Thoracic aorta (tissue), 2 donors: ENCODE measurements around the gene RBP4. TPM values are rescaled to one million over a fixed set of nuclear protein-coding genes. Genes with fewer than 3 reads are reported as not detected.
"Not testable (repeated sequence)": the region's sequence is repeated elsewhere in the genome, so short reads cannot be mapped to it uniquely, and the experiment has no call there.

Experiments used
- ATAC-seq: fragments of 150-250 bp; one replicate; pipeline ENCODE4 v1.8.0; 2017; ENCODE audit warnings: low read depth; ENCODE audit not compliant: insufficient number of reproducible peaks, low FRiP score
- DNase-seq: peaks from one replicate; pipeline ENCODE4 v3.0.0-alpha.2; 2020; ENCODE audit warnings: low spot score
- H3K27ac ChIP-seq, 2 donors: fragments of 200-600 bp; sonication (generic); 1 replicate in 1 of 2; 2 replicates in 1 of 2; pipeline ENCODE4 v1.5.1; 2016; ENCODE audit warnings: mild to moderate bottlenecking in 2 of 2, moderate library complexity in 2 of 2
- H3K27me3 ChIP-seq: fragments of 200-600 bp; sonication (generic); replicated peaks from 2 replicates; pipeline ENCODE4 v1.6.0; 2016; ENCODE audit warnings: mild to moderate bottlenecking; ENCODE audit not compliant: insufficient read depth
- H3K36me3 ChIP-seq: fragments of 200-600 bp; sonication (generic); one replicate; pipeline ENCODE4 v1.5.1; 2016
- H3K4me1 ChIP-seq, 2 donors: fragments of 200-600 bp; sonication (generic); 1 replicate in 1 of 2; 2 replicates in 1 of 2; pipeline versions ENCODE4 v1.5.1 to v1.6.0; 2016; ENCODE audit warnings: low read depth in 2 of 2, mild to moderate bottlenecking in 1 of 2; ENCODE audit not compliant: control insufficient read depth in 1 of 2
- H3K4me3 ChIP-seq: fragments of 200-600 bp; sonication (generic); 2 replicates; pipeline ENCODE4 v1.5.1; 2016; ENCODE audit warnings: mild to moderate bottlenecking
- H3K9me3 ChIP-seq: fragments of 200-600 bp; sonication (generic); 2 replicates; pipeline ENCODE4 v1.5.1; 2016
- total RNA-seq, 2 donors: library from RNA; depleted of rRNA; stranded (reverse); fragments of >200 nt; gene quantifications; one replicate each; pipeline versions ENCODE4 v1.1.0 to v1.2.3, GENCODE V29; 2016
- TF ChIP-seq, protein P1 (sequence below): fragments of 200-600 bp; sonication (generic); IDR thresholded peaks from one replicate; pipeline ENCODE4 v1.5.1; 2019; ENCODE audit warnings: antibody characterized with exemption

RBP4 gene
- total RNA-seq, 2 donors from 2014 or later: 23.1 to 23.3 TPM

DNA sequence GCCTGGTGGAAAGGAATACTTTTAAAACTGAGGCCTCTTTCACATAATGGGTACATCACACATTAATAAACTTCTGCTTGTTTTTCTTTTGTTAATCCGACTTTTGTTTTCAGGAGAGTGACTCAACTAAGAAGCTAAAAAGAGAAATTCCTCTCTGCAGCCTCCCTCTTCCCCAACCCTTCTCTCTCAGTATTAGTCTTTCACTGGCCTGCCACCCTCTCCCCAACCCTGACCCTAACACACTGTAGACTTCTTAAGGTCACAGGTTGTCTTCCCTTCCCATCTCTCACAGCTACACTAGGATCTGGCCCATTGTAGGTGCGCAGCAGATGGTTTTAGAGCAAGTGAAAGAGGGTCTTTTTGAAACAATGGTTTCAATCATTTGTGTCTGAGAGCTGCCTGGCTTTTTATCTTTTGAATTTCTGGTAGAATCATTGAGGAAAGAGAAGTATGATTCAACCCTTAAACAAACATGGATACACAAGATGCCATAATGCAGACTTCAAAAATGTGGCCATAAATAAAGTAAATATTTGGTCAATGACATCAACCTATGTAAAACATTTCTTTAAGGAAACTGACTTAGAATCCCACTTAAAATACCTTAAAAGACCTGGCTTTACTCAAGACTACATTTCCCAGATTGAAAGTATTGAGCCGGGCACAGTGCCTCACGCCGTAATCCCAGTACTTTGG is 52.5 kb downstream of the RBP4 start:
- Histone ChIP-seq H3K27ac (no peak overlapping the region), H3K9me3 (no peaks in the 10 kb centered on the region), H3K4me3 (no peak overlapping the region), H3K36me3 (no peaks in the 10 kb centered on the region), H3K4me1 (no peaks in the 10 kb centered on the region), H3K27me3 (no peaks in the 10 kb centered on the region)
- DNase-seq (no peak), ATAC-seq (no peak)
- TF ChIP-seq, protein P1, sequence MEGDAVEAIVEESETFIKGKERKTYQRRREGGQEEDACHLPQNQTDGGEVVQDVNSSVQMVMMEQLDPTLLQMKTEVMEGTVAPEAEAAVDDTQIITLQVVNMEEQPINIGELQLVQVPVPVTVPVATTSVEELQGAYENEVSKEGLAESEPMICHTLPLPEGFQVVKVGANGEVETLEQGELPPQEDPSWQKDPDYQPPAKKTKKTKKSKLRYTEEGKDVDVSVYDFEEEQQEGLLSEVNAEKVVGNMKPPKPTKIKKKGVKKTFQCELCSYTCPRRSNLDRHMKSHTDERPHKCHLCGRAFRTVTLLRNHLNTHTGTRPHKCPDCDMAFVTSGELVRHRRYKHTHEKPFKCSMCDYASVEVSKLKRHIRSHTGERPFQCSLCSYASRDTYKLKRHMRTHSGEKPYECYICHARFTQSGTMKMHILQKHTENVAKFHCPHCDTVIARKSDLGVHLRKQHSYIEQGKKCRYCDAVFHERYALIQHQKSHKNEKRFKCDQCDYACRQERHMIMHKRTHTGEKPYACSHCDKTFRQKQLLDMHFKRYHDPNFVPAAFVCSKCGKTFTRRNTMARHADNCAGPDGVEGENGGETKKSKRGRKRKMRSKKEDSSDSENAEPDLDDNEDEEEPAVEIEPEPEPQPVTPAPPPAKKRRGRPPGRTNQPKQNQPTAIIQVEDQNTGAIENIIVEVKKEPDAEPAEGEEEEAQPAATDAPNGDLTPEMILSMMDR: no peak

DNA sequence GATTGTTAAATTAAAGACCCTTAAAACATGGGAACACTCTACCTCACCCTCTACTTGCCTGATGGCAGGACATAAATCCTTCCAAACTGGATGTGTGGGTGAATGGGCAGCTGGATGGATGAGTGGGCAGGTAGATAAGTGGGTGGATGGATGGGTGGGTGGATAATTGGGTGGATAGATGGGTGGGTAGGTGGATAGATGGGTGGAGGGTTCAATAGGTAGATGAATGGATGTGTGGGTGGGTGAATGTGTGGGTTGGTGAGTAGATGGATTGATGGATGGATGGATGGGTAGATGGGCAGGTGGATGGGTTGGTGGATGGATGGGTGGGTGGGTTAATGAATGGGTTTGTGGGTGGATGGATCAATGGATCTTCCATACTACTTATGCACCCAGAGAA is 53.5 kb downstream of the RBP4 start:
- Histone ChIP-seq H3K27me3 (no peaks in the 10 kb centered on the region), H3K4me3 (no peak overlapping the region), H3K36me3 (no peaks in the 10 kb centered on the region), H3K9me3 (no peaks in the 10 kb centered on the region), H3K27ac (no peak overlapping the region), H3K4me1 (no peaks in the 10 kb centered on the region)
- no peak for DNase-seq
- ATAC-seq: no peak
- TF ChIP-seq, protein P1: no peak

DNA sequence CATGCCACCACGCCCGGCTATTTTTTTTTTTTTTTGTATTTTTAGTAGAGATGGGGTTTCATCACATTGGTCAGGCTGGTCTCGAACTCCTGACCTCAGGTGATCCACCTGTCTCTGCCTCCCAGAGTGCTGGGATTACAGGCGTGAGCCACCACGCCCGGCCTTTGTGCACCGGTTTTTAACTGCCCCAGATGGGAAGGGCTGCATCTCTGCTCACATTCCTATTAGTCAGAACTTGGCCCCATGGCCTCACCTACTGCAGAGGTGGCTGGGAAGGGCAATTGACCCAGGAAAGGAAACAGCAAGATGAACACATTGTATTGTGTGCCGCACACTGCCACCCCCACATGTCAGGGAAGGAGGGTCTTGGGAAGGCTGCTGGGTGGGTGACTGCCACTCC is 54.0 kb downstream of the RBP4 start:
- H3K27me3 ChIP-seq, DNase-seq, ATAC-seq, H3K4me1 ChIP-seq, H3K9me3 ChIP-seq, H3K36me3 ChIP-seq, H3K4me3 ChIP-seq, H3K27ac ChIP-seq: not testable (repeated sequence)

DNA sequence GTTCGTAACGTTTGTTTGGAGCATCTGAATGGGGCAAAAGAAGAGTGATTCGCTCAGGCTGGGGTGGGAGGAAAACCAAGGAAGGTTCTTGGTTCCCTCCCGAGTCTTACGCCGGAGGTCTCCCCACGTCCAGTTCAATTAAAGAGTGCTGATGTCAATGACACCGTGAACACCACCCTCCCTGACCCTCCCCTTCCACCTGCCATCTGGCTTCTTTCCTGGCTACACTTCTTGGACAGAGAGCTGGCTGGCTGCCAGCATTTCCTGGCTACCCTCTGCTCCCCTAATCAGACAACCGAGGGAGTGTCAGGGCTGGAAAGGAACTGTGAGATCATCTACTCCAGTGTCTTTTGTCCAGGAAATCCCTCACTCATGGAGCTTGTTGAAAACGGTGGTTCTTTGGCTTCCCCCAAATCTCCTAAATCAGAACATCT is 58.7 kb downstream of the RBP4 start:
- Histone ChIP-seq H3K4me3 (peak overlapping the region; percentile 48), H3K9me3 (no peaks in the 10 kb centered on the region), H3K36me3 (no peaks in the 10 kb centered on the region), H3K27me3 (no peaks in the 10 kb centered on the region), H3K4me1 (no peaks in the 10 kb centered on the region), H3K27ac (no peak overlapping the region)
- ATAC-seq (no peak), DNase-seq (no peak)
- TF ChIP-seq, protein P1: no peak

Other genes starting within 250 kb of the RBP4 start
- gene MYOF, start 118.9 kb downstream of the RBP4 start, total RNA-seq: 100 to 1,000 TPM; 132 to 138 TPM
- gene CEP55, start 104.6 kb downstream of the RBP4 start, total RNA-seq: 1 to 10 TPM in 1 of 2 donors, not detected in 1; 5.1 TPM
- 1 to 10 TPM in 1 of 2 donors, not detected in 1; 1.3 TPM for gene FFAR4, start 34.6 kb downstream of the RBP4 start, total RNA-seq
- not detected for gene PDE6C, start 11.3 kb upstream of the RBP4 start, total RNA-seq
- gene FRA10AC1, start 101.4 kb upstream of the RBP4 start, total RNA-seq: 10 to 100 TPM; 25.7 to 35.9 TPM
- gene LGI1, start 156.7 kb upstream of the RBP4 start, total RNA-seq: 1 to 10 TPM in 1 of 2 donors, not detected in 1; 4.7 TPM